CD4-positive, alpha-beta T cell treated with Interleukin-10 for 1 hour (primary cell): ENCODE data around the gene MRPS34.

Experiments
- DNase-seq: peaks from one replicate; pipeline ENCODE4 v3.0.0-alpha.2; 2020

MRPS34 gene

GRCh38 chr16:1723450-1724147, 49.3 kb downstream of the MRPS34 start:
- DNase-seq, result peak; percentile 59
